HG03342 (cell line): ENCODE results near the gene UCP2.

Source experiments
- ATAC-seq: cut with Tn5 transposase; IDR thresholded peaks from one replicate; pipeline ENCODE4 v1.9.1; 2021; ENCODE audit warnings: mild to moderate bottlenecking, moderate library complexity; ENCODE audit not compliant: unreplicated experiment

UCP2 gene

GRCh38 chr11:74010306-74011300, 28.0 kb upstream of the UCP2 start:
- ATAC-seq, result no peak

- ATAC-seq, result no peak
Measured at GRCh38 chr11:74009675-74010305, 27.1 kb upstream of the UCP2 start.

- no peak for ATAC-seq
Measured at GRCh38 chr11:74009230-74009547, 26.5 kb upstream of the UCP2 start.

- no peak for ATAC-seq
Measured at GRCh38 chr11:74008373-74009229, 26.0 kb upstream of the UCP2 start, which contains the start of gene UCP3. TSS of gene UCP3 (minus strand) at chr11:74009085. CDS start at chr11:74007042, 2,043 bp downstream.

- no peak for ATAC-seq
Measured at GRCh38 chr11:74007691-74008372, 25.2 kb upstream of the UCP2 start.

GRCh38 chr11:74006743-74007304, 24.2 kb upstream of the UCP2 start:
- no peak for ATAC-seq

GRCh38 chr11:74005721-74006517, 23.3 kb upstream of the UCP2 start:
- ATAC-seq, result no peak

- ATAC-seq, result no peak
Measured at GRCh38 chr11:74004759-74005615, 22.3 kb upstream of the UCP2 start.

- ATAC-seq, result no peak
Measured at GRCh38 chr11:74004046-74004695, 21.5 kb upstream of the UCP2 start.

- no peak for ATAC-seq
Measured at GRCh38 chr11:74002832-74003231, 20.2 kb upstream of the UCP2 start.

GRCh38 chr11:74001822-74002286, 19.2 kb upstream of the UCP2 start:
- ATAC-seq, result no peak

- no peak for ATAC-seq
Measured at GRCh38 chr11:74000307-74001133, 17.9 kb upstream of the UCP2 start.

GRCh38 chr11:73999581-74000306, 17.1 kb upstream of the UCP2 start:
- ATAC-seq, result no peak

- no peak for ATAC-seq
Measured at GRCh38 chr11:73998846-73999575, 16.4 kb upstream of the UCP2 start.

GRCh38 chr11:73997120-73997770, 14.6 kb upstream of the UCP2 start:
- ATAC-seq, result no peak
